Measurements from ENCODE around the gene PTPN20.
A peak's percentile ranks its signal among the peaks of the same experiment; 100 is the strongest.
"Not testable (repeated sequence)": the region's sequence is repeated elsewhere in the genome, so short reads cannot be mapped to it uniquely, and the experiment has no call there.

PTPN20 gene

GRCh38 chr10:46952540-46952939, 41.3 kb downstream of the PTPN20 start:
- DNase-seq (ENCODE audit: low read depth) = not testable (repeated sequence)

DNA sequence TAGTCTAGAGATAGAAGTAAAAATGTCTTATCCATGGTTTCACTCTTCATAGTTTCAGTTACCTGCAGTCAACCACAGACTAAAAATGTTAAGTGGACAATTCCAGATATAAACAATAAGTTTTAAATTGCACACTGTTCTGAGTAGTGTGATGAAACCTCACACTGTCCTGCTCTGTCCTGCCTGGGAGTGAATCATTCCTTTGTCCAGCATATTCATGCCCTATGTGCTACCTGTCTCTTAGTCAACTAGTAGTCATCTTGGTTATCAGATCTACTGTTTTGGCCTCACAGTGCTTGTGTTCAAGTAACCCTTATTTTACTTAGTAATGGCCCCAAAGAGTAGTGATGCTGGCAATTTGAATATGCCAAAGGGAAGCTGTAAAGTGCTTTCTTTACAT, 49.5 kb downstream of the PTPN20 start:
- not testable (repeated sequence) for DNase-seq (ENCODE audit: low read depth)

GRCh38 chr10:46963356-46963755, 52.1 kb downstream of the PTPN20 start:
- not testable (repeated sequence) for DNase-seq (ENCODE audit: low read depth)

- DNase-seq (ENCODE audit: low read depth) = not testable (repeated sequence)
Observed at GRCh38 chr10:46967013-46967412, 55.8 kb downstream of the PTPN20 start.

DNA sequence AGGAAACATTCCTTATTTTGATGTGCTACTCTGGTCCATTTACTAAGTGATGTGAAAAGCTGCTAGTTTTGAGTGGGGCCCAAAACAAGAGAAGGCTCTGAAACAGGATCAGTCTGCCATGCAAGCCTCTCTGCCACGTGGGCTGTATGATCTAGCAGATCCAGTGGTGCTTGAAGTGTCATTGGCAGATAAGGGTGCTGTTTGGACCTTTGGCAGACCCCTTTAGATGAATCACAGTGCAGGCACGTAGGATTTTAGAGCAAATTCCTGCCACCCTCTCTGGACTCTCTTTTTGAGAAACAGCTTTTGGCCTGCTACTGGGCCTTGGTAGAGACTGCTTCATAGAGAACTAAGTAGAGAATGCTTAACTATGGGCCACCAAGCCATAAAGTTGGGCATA, 69.0 kb downstream of the PTPN20 start:
- not testable (repeated sequence) for DNase-seq (ENCODE audit: low read depth)

- not testable (repeated sequence) for DNase-seq (ENCODE audit: low read depth)
Observed at GRCh38 chr10:46987233-46987924, 76.2 kb downstream of the PTPN20 start.

DNA sequence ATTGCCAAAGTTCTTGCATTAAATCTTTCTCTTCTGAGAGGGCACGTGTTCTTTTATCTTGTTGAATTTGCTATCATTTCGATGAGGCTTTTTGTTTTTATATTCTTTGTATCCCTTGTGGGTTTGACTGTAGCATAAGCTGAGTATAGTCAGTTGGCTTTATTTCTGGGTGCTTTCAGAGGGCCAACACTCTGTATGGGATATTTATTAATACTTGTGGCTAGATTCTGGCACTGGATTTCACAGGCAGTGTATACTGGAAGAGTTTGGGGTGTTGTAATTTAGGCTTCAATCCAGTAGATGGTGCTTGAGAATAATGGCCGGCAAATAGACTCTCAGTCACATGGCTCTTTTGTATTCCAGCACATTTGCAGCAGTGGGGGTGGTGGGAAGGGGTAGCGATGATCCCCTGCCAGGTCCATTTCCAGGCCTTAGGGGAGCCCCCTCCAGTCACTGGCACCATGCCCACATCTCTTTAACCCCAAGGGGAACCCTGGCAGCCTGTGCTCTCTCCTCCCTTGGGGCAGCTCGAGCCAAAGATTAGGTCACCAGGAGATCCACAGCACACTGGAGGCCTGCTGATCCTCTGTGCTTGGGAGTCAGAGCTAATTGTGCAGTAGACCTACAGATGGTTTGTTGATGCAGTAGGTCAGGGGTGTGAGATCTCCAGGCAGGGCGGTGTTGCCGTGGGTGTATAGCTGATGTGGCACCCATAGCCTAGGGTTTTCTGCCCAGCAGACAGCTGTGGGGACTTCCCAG, 81.8 kb downstream of the PTPN20 start:
- peak; percentile 4 for DNase-seq (ENCODE audit: low read depth)

GRCh38 chr10:46995234-46995633, 84.0 kb downstream of the PTPN20 start:
- no peak for DNase-seq (ENCODE audit: low read depth)

DNA sequence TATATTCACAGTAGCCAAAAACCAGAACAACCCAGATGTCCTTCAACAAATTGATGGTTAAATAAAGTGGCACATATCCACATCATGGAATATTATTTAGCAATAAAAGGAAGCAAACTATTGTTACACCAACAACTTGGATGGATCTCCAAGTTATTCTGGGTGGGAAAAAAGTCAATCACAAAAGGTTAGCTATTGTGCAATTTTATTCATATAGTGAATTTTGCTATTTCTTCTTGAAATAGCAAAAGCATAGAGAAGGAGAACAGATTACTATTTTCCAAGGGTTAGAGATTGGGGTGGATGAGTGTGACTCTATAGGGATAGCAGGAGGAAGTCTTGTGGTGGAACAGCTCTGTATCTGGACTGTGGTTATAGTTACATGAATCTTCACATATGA, 87.0 kb downstream of the PTPN20 start:
- DNase-seq (ENCODE audit: low read depth) = no peak

GRCh38 chr10:46998595-46998994, 87.4 kb downstream of the PTPN20 start:
- no peak for DNase-seq (ENCODE audit: low read depth)

GRCh38 chr10:46999217-46999616, 88.0 kb downstream of the PTPN20 start:
- DNase-seq (ENCODE audit: low read depth) = no peak

DNA sequence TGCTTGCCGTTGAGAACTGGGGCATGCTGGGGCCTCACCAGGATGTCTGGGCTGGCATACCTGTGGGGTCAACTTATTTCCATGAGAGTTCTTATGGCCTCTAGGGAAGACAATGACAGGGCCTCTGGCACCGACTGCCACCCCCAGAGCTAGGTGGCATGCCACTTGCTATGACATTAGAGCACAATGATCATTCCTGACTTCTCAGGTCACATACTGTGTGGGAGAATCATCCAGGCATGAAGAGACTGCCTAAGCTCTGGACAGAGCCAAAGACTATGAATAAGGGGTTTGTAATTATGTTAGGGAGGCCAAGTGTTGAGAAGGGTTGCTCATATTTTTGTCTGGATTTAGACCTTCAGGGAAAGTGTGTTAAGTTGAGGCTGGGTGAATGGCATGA, 97.5 kb downstream of the PTPN20 start:
- DNase-seq (ENCODE audit: low read depth) = no peak

GRCh38 chr10:47009215-47009838, 98.1 kb downstream of the PTPN20 start:
- DNase-seq (ENCODE audit: low read depth) = no peak

DNA sequence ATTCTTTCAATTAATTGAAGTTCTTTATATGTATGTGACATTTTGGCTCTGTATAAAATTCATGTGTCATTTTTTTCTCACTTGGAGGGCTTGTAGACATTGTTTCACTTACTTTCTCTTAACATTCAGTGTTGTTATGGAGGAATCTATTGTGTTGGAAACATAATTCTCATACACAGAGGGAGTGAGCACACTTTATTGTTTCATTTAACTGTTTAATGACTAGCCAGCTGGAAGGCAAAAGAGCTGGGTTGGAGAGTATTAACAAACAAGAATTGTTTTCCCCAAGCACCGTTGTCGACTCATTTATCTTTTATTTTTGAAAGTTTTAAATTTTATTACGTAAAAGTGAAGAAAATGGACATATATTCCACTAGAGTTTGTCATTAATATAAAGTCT, 98.8 kb downstream of the PTPN20 start:
- no peak for DNase-seq (ENCODE audit: low read depth)

DNA sequence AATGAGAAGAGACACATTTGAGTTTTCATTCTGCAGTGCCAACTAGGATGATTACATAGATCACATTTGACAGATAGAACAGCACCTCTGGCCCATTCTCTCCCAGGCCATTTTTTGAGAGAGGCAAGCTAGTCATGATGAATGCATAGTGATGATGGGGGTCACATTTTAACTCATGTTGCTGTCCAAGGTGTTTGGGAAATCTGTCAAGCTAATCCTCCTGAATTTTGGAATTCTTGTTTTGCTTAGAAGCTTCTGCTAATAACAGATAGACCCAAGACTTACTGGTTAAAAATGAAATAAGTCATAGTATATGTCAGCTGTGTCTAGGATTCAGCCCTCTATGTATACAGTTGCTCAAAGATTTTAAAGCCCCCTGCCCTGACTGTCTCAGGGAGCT, 101.0 kb downstream of the PTPN20 start:
- DNase-seq (ENCODE audit: low read depth) = no peak

DNA sequence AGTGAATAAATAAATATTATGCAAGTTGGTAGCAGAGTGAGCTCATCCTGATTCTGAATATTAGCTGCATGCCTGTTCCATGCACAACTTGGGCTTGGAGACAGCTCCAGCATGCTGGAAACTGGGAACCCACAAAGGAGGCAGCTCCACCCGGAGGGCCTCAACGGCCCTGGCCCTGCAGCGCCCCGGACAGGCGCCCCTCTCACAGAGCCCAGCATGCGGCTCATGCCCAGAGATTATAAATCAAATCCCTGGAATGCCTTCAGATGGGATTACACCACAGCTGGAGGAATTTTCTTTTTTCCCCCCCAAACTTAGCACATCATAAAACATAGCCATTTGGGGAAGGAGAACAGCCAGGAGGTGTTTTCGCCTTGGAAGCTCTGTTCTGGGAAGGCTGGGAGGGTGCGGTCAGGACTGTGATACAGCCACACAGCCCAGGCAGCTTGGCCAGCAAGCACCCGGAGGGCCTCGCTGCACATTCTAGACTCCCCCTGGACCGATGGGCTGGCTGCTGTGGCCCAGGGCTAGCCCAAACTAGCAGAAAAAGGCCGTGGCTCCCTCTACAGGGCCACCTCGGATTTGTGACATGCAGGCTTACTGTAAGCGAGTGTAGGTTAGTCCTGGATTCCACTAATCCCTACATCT, 102.4 kb downstream of the PTPN20 start:
- DNase-seq (ENCODE audit: low read depth) = no peak

DNA sequence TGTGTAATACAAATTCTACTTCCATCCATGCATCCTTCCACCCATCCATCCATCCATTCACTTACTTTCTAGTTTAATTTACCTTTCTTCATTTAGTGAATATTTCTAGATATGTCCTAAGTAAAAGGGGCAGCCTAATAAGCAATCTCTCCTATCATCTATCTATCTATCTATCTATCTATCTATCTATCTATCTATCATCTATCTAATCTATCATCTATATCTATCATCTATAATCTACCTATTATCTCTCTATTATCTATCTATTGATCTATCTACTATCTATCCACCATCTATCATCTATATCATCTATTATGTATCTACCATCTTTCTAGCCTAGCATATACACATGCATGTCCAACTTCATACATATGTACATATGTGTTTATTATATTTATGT, 104.2 kb downstream of the PTPN20 start:
- no peak for DNase-seq (ENCODE audit: low read depth)

- DNase-seq (ENCODE audit: low read depth) = no peak
Observed at GRCh38 chr10:47016564-47016963, 105.3 kb downstream of the PTPN20 start.

DNA sequence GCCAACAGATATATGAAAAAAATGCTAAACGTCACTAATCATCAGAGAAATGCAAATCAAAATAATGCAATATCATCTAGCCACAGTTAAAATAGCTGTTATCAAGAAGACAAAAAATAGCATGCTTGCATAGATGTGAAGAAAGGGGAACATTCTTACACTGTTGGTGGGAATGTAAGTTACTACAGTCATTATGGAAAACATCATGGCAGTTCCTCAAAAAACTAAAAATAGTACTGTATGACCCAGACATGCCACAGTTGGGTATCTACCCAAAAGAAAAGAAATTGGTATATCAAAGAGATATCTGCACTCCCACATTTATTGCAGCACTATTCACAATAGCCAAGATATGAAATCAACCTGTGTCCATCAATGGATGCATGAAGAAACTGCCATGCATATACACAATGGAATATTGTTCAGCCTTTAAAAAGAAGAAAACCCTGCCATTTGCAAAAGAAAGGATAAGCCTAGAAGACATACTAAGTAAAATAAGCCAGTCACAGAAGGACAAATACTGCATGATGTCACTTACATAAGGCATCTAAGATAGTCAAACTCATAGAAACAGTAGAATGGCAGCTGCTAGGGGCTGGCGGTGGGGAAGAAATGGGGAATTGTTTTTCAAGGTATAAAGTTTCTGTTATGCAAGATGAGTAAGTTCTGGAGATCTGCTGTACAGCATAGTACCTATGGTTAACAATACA, 107.0 kb downstream of the PTPN20 start:
- no peak for DNase-seq (ENCODE audit: low read depth)

DNA sequence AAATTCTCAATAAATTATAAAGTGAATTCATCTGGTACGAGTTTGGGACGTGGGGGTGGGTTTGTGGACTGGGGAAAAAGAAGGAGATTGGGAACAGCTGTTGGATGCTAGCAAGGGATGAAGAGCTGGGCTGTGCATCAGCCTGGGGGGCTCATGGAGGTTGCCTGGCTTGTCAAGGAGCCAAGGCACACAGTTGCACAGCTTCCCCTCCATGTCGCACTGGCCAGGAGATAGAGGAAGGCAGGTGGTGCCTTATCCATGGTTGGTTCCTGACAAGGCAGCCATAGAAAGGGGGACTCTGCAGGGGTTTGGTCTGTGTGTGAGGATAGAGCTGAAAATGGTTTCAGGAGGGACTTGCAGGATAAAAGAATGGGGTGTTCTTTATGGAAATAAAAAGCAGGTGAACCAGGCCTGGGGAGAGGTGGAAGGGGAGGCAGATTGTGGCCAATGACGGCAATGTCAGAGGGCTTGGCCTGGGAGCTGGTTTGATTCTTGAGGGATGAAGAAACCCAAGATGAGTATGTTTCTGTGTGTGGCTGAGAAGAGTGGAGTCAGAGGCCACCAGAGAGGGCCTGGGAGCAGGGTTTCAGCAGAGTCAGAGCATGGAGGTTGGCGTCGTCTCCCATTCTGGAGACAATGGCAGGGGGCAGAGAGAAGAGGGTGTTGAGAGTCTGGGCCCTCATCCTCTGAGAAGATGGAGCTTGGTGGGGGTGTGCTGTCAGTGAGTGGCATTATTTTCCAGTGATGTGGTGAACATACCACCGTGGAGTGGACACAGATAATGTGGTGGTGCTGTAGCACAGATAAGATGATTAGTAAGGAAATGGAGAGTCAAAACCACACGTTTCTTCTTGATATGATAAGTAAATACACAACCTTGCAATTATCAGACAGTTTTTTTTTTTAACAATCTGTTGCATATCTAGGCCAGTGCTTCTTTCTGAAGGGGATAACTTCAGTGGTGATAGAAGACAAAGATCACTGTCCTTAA, 108.2 kb downstream of the PTPN20 start:
- no peak for DNase-seq (ENCODE audit: low read depth)

DNA sequence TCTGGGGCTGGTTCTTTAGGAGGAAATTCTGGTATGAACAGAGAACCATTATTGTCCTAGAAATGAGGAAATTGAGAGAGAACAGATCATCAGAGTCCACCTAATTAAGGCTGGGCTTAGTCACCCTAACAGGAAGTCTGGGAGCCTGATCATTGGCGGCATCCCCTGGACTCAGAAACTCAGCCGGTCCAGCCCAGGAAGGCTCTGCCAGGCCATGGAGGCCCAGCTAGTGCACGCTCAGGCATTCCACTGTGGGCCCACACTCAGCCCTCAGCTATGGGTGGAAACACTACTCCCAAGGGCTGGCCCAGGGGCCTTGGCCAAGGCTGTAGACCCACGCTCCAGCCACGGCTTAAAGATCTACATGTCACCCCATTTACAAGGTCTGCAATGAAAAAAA, 109.2 kb downstream of the PTPN20 start:
- no peak for DNase-seq (ENCODE audit: low read depth)

All from HS-27A (cell line).